ENCODE results near the gene TASOR2.

- TF ChIP-seq CTCF (IDR thresholded peaks at IDR 0.05) (no peak), POLR2A (IDR thresholded peaks at IDR 0.05) (no peak), EP300 (IDR thresholded peaks at IDR 0.05) (no peak), POLR2AphosphoS5 (IDR thresholded peaks at IDR 0.05) (no peak)
These were observed 20.8 kb upstream of the TASOR2 start for GRCh38 chr10:5663692-5664427.

All from stomach (tissue), 4 donors.